Tibial artery (tissue), 4 donors: Measurements from ENCODE around the gene LARP6.
A peak's percentile ranks its signal among the peaks of the same experiment; 100 is the strongest.

Source experiments
- DNase-seq, 2 donors: peaks; one replicate each; pipeline ENCODE4 v3.0.0-alpha.2; 2019
- H3K27ac ChIP-seq, 2 donors: fragments of 200-600 bp; sonication (generic) in 1 of 2; 1 replicate in 1 of 2; 2 replicates in 1 of 2; pipeline ENCODE4 v1.5.1; 2018 to 2019; ENCODE audit warnings: mild to moderate bottlenecking in 1 of 2
- H3K27me3 ChIP-seq, 2 donors: fragments of 200-600 bp; sonication (generic) in 1 of 2; one replicate each; pipeline versions ENCODE4 v1.5.1 to v1.6.0; 2016 to 2019
- H3K36me3 ChIP-seq, 3 donors: fragments of 200-600 bp; sonication (generic) in 2 of 3; one replicate each; pipeline ENCODE4 v1.5.1; 2016 to 2019; ENCODE audit warnings: mild to moderate bottlenecking in 2 of 3
- H3K4me1 ChIP-seq, 4 donors: fragments of 200-600 bp; sonication (generic) in 2 of 4; 1 replicate in 3 of 4; 2 replicates in 1 of 4; pipeline ENCODE4 v1.5.1; 2016 to 2019
- H3K4me3 ChIP-seq, 2 donors: fragments of 200-600 bp; sonication (generic) in 1 of 2; 1 replicate in 1 of 2; 2 replicates in 1 of 2; pipeline ENCODE4 v1.5.1; 2018 to 2019; ENCODE audit warnings: mild to moderate bottlenecking in 2 of 2
- H3K9me3 ChIP-seq, 3 donors: fragments of 200-600 bp; sonication (generic) in 1 of 3; one replicate each; pipeline ENCODE4 v1.5.1; 2016 to 2019
- intact Hi-C: fragments of 100-400 bp; cut with DNase I; formaldehyde crosslinking; loops from one replicate; pipeline ENCODE4 v1.15.0; 2023; ENCODE audit warnings: low total_unique reads
- TF ChIP-seq, protein P1 (sequence below), 2 experiments: fragments of 200-600 bp in 1 of 2; fragments of 450-650 bp in 1 of 2; IDR thresholded peaks; one replicate each; pipeline ENCODE4 v1.5.1; 2017 to 2019; ENCODE audit warnings: antibody characterized with exemption in 2 of 2, mild to moderate bottlenecking in 1 of 2, moderate library complexity in 1 of 2

Gene LARP6

GRCh38 chr15:70835841-70836240, 18.1 kb downstream of the LARP6 start:
- Histone ChIP-seq H3K27me3 (no peaks in the 10 kb centered on the region), H3K4me1 (peaks cover 0 to 39% (median 22%) of the 10 kb centered on the region in 4 donors), H3K27ac (peak overlapping the region; percentile 62 to 66), H3K4me3 (no peak overlapping the region), H3K36me3 (peaks cover 16 to 46% (median 39%) of the 10 kb centered on the region in 3 donors), H3K9me3 (no peaks in the 10 kb centered on the region)
- intact Hi-C loops: no loop called here
- TF ChIP-seq, protein P1, sequence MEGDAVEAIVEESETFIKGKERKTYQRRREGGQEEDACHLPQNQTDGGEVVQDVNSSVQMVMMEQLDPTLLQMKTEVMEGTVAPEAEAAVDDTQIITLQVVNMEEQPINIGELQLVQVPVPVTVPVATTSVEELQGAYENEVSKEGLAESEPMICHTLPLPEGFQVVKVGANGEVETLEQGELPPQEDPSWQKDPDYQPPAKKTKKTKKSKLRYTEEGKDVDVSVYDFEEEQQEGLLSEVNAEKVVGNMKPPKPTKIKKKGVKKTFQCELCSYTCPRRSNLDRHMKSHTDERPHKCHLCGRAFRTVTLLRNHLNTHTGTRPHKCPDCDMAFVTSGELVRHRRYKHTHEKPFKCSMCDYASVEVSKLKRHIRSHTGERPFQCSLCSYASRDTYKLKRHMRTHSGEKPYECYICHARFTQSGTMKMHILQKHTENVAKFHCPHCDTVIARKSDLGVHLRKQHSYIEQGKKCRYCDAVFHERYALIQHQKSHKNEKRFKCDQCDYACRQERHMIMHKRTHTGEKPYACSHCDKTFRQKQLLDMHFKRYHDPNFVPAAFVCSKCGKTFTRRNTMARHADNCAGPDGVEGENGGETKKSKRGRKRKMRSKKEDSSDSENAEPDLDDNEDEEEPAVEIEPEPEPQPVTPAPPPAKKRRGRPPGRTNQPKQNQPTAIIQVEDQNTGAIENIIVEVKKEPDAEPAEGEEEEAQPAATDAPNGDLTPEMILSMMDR (IDR thresholded peaks at IDR 0.05): no peak
- peak in 1 of 2 donors; percentile 48 for DNase-seq

GRCh38 chr15:70835415-70835814, 18.5 kb downstream of the LARP6 start:
- Histone ChIP-seq H3K4me3 (no peak overlapping the region), H3K4me1 (peaks cover 0 to 39% (median 22%) of the 10 kb centered on the region in 4 donors), H3K27me3 (no peaks in the 10 kb centered on the region), H3K9me3 (no peaks in the 10 kb centered on the region), H3K36me3 (peaks cover 16 to 50% (median 42%) of the 10 kb centered on the region in 3 donors), H3K27ac (peak overlapping the region; percentile 62 to 66)
- peak; percentile 91 to 93 for DNase-seq
- intact Hi-C loops: no loop called here
- TF ChIP-seq, protein P1 (IDR thresholded peaks at IDR 0.05): no peak

GRCh38 chr15:70834999-70835398, 19.0 kb downstream of the LARP6 start:
- Histone ChIP-seq H3K36me3 (peaks cover 16 to 54% (median 42%) of the 10 kb centered on the region in 3 donors), H3K27ac (peak overlapping the region; percentile 62 to 66), H3K27me3 (no peaks in the 10 kb centered on the region), H3K4me3 (no peak overlapping the region), H3K4me1 (peaks cover 0 to 39% (median 22%) of the 10 kb centered on the region in 4 donors), H3K9me3 (no peaks in the 10 kb centered on the region)
- TF ChIP-seq, protein P1 (IDR thresholded peaks at IDR 0.05): no peak
- no peak for DNase-seq
- intact Hi-C loops: no loop called here

DNA sequence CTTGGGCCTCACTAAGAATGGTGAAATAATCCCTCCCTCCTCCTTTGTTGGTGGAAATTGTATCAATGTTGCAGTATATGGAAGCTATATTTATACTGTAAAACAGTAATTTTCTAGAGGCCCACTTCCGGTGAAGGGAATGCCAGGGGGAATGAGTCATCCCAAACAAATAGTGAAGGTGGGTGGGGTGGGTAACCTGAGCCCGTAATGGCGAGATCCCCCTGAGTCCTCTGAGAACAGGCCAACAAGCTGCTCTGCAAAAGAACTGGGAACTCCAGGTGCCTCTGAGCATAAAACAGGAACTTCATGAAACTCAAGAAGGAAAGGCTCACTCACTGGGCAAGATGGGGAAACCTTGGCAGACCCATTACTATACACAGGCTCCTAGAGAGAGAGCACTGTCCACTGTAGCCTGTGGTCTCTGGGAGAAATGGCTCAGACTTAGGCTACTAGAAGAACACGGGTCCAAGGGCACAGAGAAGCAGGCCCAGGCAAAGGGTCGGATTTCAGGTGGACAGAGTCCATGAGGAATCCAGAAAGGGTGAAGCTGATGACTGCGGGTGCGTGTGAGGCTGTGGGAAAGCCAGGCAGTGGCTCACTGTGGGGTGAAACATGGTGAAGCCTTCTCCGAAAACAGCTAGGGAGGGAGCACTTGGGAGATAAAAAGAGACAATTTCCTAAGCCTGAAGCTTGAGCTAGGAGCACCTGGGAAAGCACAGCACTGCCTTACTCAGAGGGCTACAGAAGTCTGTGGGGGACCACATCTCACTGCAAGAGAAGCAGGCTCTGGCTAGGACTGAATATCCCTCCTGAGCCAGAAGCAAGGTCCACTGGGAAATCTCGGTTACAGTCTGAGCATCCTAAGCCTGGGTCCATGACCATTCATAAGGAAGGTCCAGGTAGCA, 19.8 kb downstream of the LARP6 start:
- Histone ChIP-seq H3K36me3 (peaks cover 16 to 63% (median 42%) of the 10 kb centered on the region in 3 donors), H3K9me3 (no peaks in the 10 kb centered on the region), H3K4me3 (no peak overlapping the region), H3K4me1 (peaks cover 0 to 39% (median 22%) of the 10 kb centered on the region in 4 donors), H3K27me3 (no peaks in the 10 kb centered on the region), H3K27ac (peak overlapping the region; percentile 62 to 66)
- DNase-seq: no peak
- TF ChIP-seq, protein P1 (IDR thresholded peaks at IDR 0.05): no peak
- intact Hi-C loops: no loop called here

DNA sequence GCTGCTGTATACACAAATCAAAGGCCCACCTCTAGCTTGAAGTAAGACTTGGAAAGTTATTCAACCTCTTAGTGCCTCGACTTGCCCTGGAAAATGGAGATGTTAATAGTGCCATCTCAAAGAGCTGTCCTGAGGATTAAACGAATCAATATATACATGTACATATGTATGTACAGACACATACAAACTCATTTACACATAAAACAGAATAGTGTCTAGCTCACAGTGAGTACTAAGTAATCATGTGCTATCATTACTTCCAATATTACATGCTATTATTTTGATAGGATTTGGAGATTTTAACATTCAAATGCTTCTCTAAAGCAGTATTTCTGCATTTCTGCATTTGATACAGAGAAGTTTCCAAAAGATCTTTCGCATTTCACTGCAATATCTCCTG, 20.5 kb downstream of the LARP6 start:
- H3K4me3 ChIP-seq: no peak overlapping the region
- TF ChIP-seq, protein P1 (IDR thresholded peaks at IDR 0.05): no peak
- H3K36me3 ChIP-seq: peaks cover 16 to 65% (median 42%) of the 10 kb centered on the region in 3 donors
- H3K27me3 ChIP-seq: no peaks in the 10 kb centered on the region
- peak overlapping the region in 1 of 2 donors; percentile 62 for H3K27ac ChIP-seq
- H3K4me1 ChIP-seq: peaks cover 0 to 39% (median 22%) of the 10 kb centered on the region in 4 donors
- DNase-seq: no peak
- intact Hi-C loops: no loop called here
- no peaks in the 10 kb centered on the region for H3K9me3 ChIP-seq
